HepG2 (cell line): ENCODE data around the gene NGEF. TPM values are rescaled to one million over a fixed set of nuclear protein-coding genes. Genes with fewer than 3 reads are reported as not detected.

ENCODE experiments used
- ATAC-seq: fragments of 200-7000 bp; cut with Tn5 transposase; 3 replicates; pipeline ENCODE4 v1.9.1; 2020; ENCODE audit warnings: mild to moderate bottlenecking, moderate library complexity
- BruUV-seq: library from RNA; stranded (reverse); fragments of 400-500 nt; replicated peaks from 2 replicates; lab custom pipeline; 2021; lab: Mats Ljungman, UMichigan
- CTCF ChIA-PET: fragments of 300-600 bp; formaldehyde crosslinking; extraction: SDS; loops from one replicate; lab custom pipeline; 2021; ENCODE audit warnings: low total read pairs, inconsistent platforms, low intra/inter-chr PET ratio; lab: Yijun Ruan, JAX
- POLR2A ChIA-PET: fragments of 350-600 bp; sonication (Branson Sonifier 250); formaldehyde crosslinking; loops from one replicate; lab custom pipeline; 2020; ENCODE audit warnings: antibody characterized with exemption, inconsistent platforms; lab: Yijun Ruan, JAX
- DNase-seq: peaks from one replicate; pipeline ENCODE4 v3.0.0-alpha.2; 2015; ENCODE audit warnings: low spot score
- FAIRE-seq: peaks from 3 replicates; lab custom pipeline; 2011; peaks lifted over from hg19 to GRCh38; lab: Jason Lieb, UNC
- H2AFZ ChIP-seq: one replicate; pipeline ENCODE4 v1.6.1; 2011; ENCODE audit warnings: low read length, inconsistent platforms
- H3K27ac ChIP-seq: fragments of 300-600 bp; 3 replicates; pipeline ENCODE4 v1.8.0; 2011; ENCODE audit warnings: mixed run types, mild to moderate bottlenecking, mixed read lengths, low read length, inconsistent platforms; ENCODE audit not compliant: insufficient read depth; ENCODE audit errors: extremely low read length
- H3K27me3 ChIP-seq, 2 experiments: fragments of 200-600 bp in 1 of 2; 2 replicates in 1 of 2; 3 replicates in 1 of 2; pipeline versions ENCODE4 v1.6.0 to v1.8.0; 2011; ENCODE audit warnings: low read length in 2 of 2, mild to moderate bottlenecking in 2 of 2, moderate library complexity in 2 of 2, inconsistent platforms in 1 of 2; ENCODE audit not compliant: insufficient read depth in 2 of 2, control insufficient read depth in 1 of 2
- H3K36me3 ChIP-seq, 2 experiments: fragments of 200-600 bp in 1 of 2; replicated peaks in 1 of 2; 2 replicates in 1 of 2; 3 replicates in 1 of 2; pipeline versions ENCODE4 v1.5.1 to v1.8.0; 2011; ENCODE audit warnings: low read length in 2 of 2, inconsistent platforms in 1 of 2; ENCODE audit not compliant: insufficient read depth in 2 of 2, control insufficient read depth in 1 of 2
- H3K4me1 ChIP-seq: 2 replicates; pipeline ENCODE4 v1.5.1; 2012; ENCODE audit warnings: low read length, inconsistent platforms; ENCODE audit not compliant: insufficient read depth
- H3K4me2 ChIP-seq: 2 replicates; pipeline ENCODE4 v1.6.0; 2011; ENCODE audit warnings: low read depth, low read length, inconsistent platforms
- H3K4me3 ChIP-seq, 3 experiments: fragments of 200-600 bp in 1 of 3; sonication (generic), shearing (Covaris generic) in 1 of 3; replicated peaks in 1 of 3; 2 replicates each; pipeline ENCODE4 v1.5.1; 2011 to 2016; ENCODE audit warnings: low read length in 3 of 3, inconsistent platforms in 2 of 3, low read depth in 2 of 3, mild to moderate bottlenecking in 2 of 3, control low read depth in 1 of 3, mixed read lengths in 1 of 3; ENCODE audit not compliant: insufficient read depth in 1 of 3
- H3K79me2 ChIP-seq: one replicate; pipeline ENCODE4 v1.6.1; 2011; ENCODE audit warnings: low read length, inconsistent platforms; ENCODE audit not compliant: insufficient read depth
- H3K9ac ChIP-seq: 2 replicates; pipeline ENCODE4 v1.6.0; 2011; ENCODE audit warnings: mild to moderate bottlenecking, low read depth, low read length, inconsistent platforms; ENCODE audit not compliant: insufficient read depth
- H3K9me3 ChIP-seq: 2 replicates; pipeline ENCODE4 v1.5.1; 2012; ENCODE audit warnings: mild to moderate bottlenecking, low read length
- H4K20me1 ChIP-seq: 2 replicates; pipeline ENCODE4 v1.6.0; 2011; ENCODE audit warnings: inconsistent platforms, mild to moderate bottlenecking, low read length, moderate library complexity; ENCODE audit not compliant: insufficient read depth
- ARNT2 ChIP-seq: sonication (generic); formaldehyde crosslinking; IDR thresholded peaks from 2 replicates; pipeline ENCODE4 v1.8.0; 2022; ENCODE audit warnings: mild to moderate bottlenecking, low read depth, missing genetic modification reagents, moderate library complexity
- CBX5 ChIP-seq: sonication (generic); formaldehyde crosslinking; IDR thresholded peaks from 2 replicates; pipeline ENCODE4 v1.4.0; 2020; ENCODE audit warnings: missing genetic modification reagents, borderline replicate concordance
- CHCHD3 ChIP-seq: sonication (generic); formaldehyde crosslinking; IDR thresholded peaks from 2 replicates; pipeline ENCODE4 v1.8.0; 2022; ENCODE audit warnings: mild to moderate bottlenecking, missing genetic modification reagents, moderate library complexity
- HBP1 ChIP-seq: IDR thresholded peaks from 2 replicates; pipeline ENCODE4 v1.6.1; 2016; ENCODE audit warnings: low read depth, control low read depth
- HMGA1 ChIP-seq: sonication (generic); formaldehyde crosslinking; conservative IDR thresholded peaks from 2 replicates; pipeline ENCODE4 v1.4.0; 2020; ENCODE audit warnings: missing genetic modification reagents
- IKZF1 ChIP-seq: fragments of 450-650 bp; IDR thresholded peaks from 2 replicates; pipeline ENCODE4 v1.7.1; 2016
- PRDM10 ChIP-seq: sonication (generic); formaldehyde crosslinking; IDR thresholded peaks from 2 replicates; pipeline ENCODE4 v1.4.0; 2020; ENCODE audit warnings: low read depth, missing genetic modification reagents
- THYN1 ChIP-seq: sonication (generic); formaldehyde crosslinking; IDR thresholded peaks from 2 replicates; pipeline ENCODE4 v1.8.1; 2023; ENCODE audit warnings: low read depth, mild to moderate bottlenecking, moderate library complexity, missing genetic modification reagents, borderline replicate concordance
- ZFP36L1 ChIP-seq: sonication (generic); formaldehyde crosslinking; IDR thresholded peaks from 2 replicates; pipeline ENCODE4 v1.8.0; 2022; ENCODE audit warnings: mild to moderate bottlenecking, missing genetic modification reagents, moderate library complexity
- ZNF33A ChIP-seq: sonication (generic); formaldehyde crosslinking; IDR thresholded peaks from 2 replicates; pipeline ENCODE4 v1.5.1; 2020; ENCODE audit warnings: missing genetic modification reagents, mild to moderate bottlenecking, moderate library complexity, borderline replicate concordance
- WGBS: methylation state at CpG from one replicate; pipeline ENCODE4 v1.1.6; 2017; ENCODE audit warnings: low lambda C conversion rate; 5-methylcytosine and 5-hydroxymethylcytosine counted together
- in situ Hi-C: cut with HindIII; loops from 2 replicates; pipeline ENCODE4 v1.10.0; 2017; ENCODE audit warnings: low pct_unique_long_range_greater_than_20kb; ENCODE audit not compliant: extremely low pct_ligation_motif_present
- intact Hi-C: fragments of 100-400 bp; cut with micrococcal nuclease; formaldehyde crosslinking; loops from one replicate; pipeline ENCODE4 v1.10.0; 2022; ENCODE audit not compliant: unreplicated experiment
- polyA plus RNA-seq, 8 experiments: library from polyadenylated mRNA; depleted of rRNA in 3 of 8; stranded (reverse) in 7 of 8; unstranded in 1 of 8; fragments of >200 nt; fragmentation: Illumina TruSeq in 4 of 8; extraction: Trizol in 4 of 8; gene quantifications; 2 replicates each; pipeline versions ENCODE4 v1.2.1 to v1.2.3, GENCODE V29; 2011 to 2016; ENCODE audit warnings: low read depth in 4 of 8, missing spikeins in 1 of 8, mixed read lengths in 1 of 8; ENCODE audit not compliant: insufficient read depth in 1 of 8
- total RNA-seq, 5 experiments: library from RNA; depleted of rRNA; stranded (reverse); fragments of >200 nt; fragmentation: Illumina TruSeq; extraction: Trizol; gene quantifications; 2 replicates each; pipeline ENCODE4 v1.2.3, GENCODE V29; 2016; ENCODE audit warnings: low read depth in 1 of 5
- TF ChIP-seq, protein P1 (sequence below): fragments of 450-650 bp; IDR thresholded peaks from 2 replicates; pipeline ENCODE4 v1.6.1; 2017
- TF ChIP-seq, protein P2 (sequence below): sonication (generic); formaldehyde crosslinking; IDR thresholded peaks from 2 replicates; pipeline ENCODE4 v1.4.0; 2020; ENCODE audit warnings: mild to moderate bottlenecking, missing genetic modification reagents
- TF ChIP-seq, protein P3 (sequence below): sonication (generic); formaldehyde crosslinking; IDR thresholded peaks from 2 replicates; pipeline ENCODE4 v1.8.0; 2022; ENCODE audit warnings: mild to moderate bottlenecking, missing genetic modification reagents, borderline replicate concordance

Gene NGEF
- total and polyA plus RNA-seq, 2 of the 13 experiments (the other 11 are each of a cell fraction or from before 2014, with no cell fraction given) = 14.4 to 36.9 TPM

DNA sequence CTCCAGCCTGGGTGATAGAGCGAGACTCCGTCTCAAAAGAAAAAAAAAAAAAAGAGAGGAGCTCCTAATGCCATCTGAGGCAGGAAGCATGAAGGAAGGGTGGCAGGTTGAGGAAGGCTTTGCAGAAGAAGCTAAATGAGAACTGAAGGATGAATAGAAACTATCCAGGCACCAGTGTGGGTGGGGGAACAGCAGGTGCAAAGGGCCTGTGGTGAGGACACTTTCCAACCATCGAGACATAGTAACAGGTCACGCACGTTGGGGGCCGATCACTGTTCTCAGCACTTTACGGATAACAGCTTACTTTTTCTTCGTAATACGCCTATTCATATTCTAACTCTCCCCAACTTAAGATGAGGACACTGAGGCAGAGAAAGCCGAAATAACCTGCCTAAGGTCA lies 58.4 kb downstream of the NGEF start (continued):
- TF ChIP-seq PRDM10 (CRISPR knock-in tag) = no peak
- TF ChIP-seq, protein P1, sequence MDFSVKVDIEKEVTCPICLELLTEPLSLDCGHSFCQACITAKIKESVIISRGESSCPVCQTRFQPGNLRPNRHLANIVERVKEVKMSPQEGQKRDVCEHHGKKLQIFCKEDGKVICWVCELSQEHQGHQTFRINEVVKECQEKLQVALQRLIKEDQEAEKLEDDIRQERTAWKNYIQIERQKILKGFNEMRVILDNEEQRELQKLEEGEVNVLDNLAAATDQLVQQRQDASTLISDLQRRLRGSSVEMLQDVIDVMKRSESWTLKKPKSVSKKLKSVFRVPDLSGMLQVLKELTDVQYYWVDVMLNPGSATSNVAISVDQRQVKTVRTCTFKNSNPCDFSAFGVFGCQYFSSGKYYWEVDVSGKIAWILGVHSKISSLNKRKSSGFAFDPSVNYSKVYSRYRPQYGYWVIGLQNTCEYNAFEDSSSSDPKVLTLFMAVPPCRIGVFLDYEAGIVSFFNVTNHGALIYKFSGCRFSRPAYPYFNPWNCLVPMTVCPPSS = no peak
- no peak for TF ChIP-seq HMGA1
- TF ChIP-seq CBX5 = no peak
- no peak for TF ChIP-seq IKZF1
- no peak for TF ChIP-seq ZFP36L1 (CRISPR knock-in tag)
- TF ChIP-seq, all 625 proteins: peak for 0

- intact Hi-C loops (no loop called here), in situ Hi-C loops (no loop called here)
- ChIA-PET POLR2A (no interaction called here), CTCF (no interaction called here)
- BruUV-seq = no TSS peak
- no peaks in the 10 kb centered on the region for H4K20me1 ChIP-seq
- H3K9me3 ChIP-seq = no peaks in the 10 kb centered on the region
- no peak overlapping the region for H3K9ac ChIP-seq
- ATAC-seq (no peak), DNase-seq (no peak), FAIRE-seq (no peak)
- no peak overlapping the region for H3K4me2 ChIP-seq
- H3K4me3 ChIP-seq = no peak overlapping the region
- no peaks in the 10 kb centered on the region for H3K27me3 ChIP-seq
- no peak overlapping the region for H3K27ac ChIP-seq
- no peaks in the 10 kb centered on the region for H3K4me1 ChIP-seq
- no peak overlapping the region for H2AFZ ChIP-seq
- H3K79me2 ChIP-seq = no peaks in the 10 kb centered on the region
- 91% methylated on average over 7 of the region's 7 CpGs for WGBS
- H3K36me3 ChIP-seq = no peaks in the 10 kb centered on the region; a peak in 1 of 5 replicates
- TF ChIP-seq CHCHD3 (CRISPR knock-in tag) (no peak), ARNT2 (no peak), THYN1 (CRISPR knock-in tag) (no peak), HBP1 (CRISPR knock-in tag) (no peak), ZNF33A (CRISPR knock-in tag) (no peak)
- TF ChIP-seq, protein P2, sequence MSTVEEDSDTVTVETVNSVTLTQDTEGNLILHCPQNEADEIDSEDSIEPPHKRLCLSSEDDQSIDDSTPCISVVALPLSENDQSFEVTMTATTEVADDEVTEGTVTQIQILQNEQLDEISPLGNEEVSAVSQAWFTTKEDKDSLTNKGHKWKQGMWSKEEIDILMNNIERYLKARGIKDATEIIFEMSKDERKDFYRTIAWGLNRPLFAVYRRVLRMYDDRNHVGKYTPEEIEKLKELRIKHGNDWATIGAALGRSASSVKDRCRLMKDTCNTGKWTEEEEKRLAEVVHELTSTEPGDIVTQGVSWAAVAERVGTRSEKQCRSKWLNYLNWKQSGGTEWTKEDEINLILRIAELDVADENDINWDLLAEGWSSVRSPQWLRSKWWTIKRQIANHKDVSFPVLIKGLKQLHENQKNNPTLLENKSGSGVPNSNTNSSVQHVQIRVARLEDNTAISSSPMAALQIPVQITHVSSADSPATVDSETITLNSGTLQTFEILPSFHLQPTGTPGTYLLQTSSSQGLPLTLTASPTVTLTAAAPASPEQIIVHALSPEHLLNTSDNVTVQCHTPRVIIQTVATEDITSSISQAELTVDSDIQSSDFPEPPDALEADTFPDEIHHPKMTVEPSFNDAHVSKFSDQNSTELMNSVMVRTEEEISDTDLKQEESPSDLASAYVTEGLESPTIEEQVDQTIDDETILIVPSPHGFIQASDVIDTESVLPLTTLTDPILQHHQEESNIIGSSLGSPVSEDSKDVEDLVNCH (CRISPR knock-in tag) = no peak
- TF ChIP-seq, protein P3, sequence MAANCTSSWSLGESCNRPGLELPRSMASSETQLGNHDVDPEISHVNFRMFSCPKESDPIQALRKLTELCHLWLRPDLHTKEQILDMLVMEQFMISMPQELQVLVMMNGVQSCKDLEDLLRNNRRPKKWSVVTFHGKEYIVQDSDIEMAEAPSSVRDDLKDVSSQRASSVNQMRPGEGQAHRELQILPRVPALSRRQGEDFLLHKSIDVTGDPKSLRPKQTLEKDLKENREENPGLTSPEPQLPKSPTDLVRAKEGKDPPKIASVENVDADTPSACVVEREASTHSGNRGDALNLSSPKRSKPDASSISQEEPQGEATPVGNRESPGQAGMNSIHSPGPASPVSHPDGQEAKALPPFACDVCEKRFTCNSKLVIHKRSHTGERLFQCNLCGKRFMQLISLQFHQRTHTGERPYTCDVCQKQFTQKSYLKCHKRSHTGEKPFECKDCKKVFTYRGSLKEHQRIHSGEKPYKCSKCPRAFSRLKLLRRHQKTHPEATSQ (CRISPR knock-in tag) = no peak
These were observed 61.2 kb downstream of the NGEF start for GRCh38 chr2:232951891-232952290.
